ENCODE data around the gene NNAT.

GRCh38 chr20:37528446-37529213, 7.6 kb downstream of the NNAT start:
- TF ChIP-seq CTCF (IDR thresholded peaks at IDR 0.05 in 8 of 11, conservative IDR thresholded peaks at IDR 0.05 in 3 of 11) (no peak), POLR2A (IDR thresholded peaks at IDR 0.05) (no peak), POLR2AphosphoS5 (IDR thresholded peaks at IDR 0.05) (no peak)

Data from spleen (tissue), 7 donors.